ENCODE results near the gene RASSF4.

The RASSF4 gene

GRCh38 chr10:44992732-44993225 is 33.2 kb downstream of the RASSF4 start:
- H3K4me3 ChIP-seq (replicated peaks; ENCODE audit: insufficient read depth, low read length), result no peak overlapping the region
- DNase-seq (ENCODE audit: low read depth in 1 of 2, low spot score in 1 of 2), result no peak
- no peak overlapping the region for H3K27ac ChIP-seq (replicated peaks)
- H3K27me3 ChIP-seq (ENCODE audit: insufficient read depth, poor library complexity, severe bottlenecking), result no peaks in the 10 kb centered on the region
- TF ChIP-seq CTCF (IDR thresholded peaks at IDR 0.05; ENCODE audit: insufficient read depth, low read length) (no peak), REST (IDR thresholded peaks at IDR 0.05; ENCODE audit: insufficient replicate concordance, low read depth) (no peak), POLR2AphosphoS5 (IDR thresholded peaks at IDR 0.05; ENCODE audit: low read depth) (no peak), GABPA (IDR thresholded peaks at IDR 0.05; ENCODE audit: low read depth) (no peak), SPI1 (IDR thresholded peaks at IDR 0.05; ENCODE audit: borderline replicate concordance, low read depth) (no peak)

- DNase-seq (ENCODE audit: low read depth in 1 of 2, low spot score in 1 of 2), result no peak
These were observed 33.8 kb downstream of the RASSF4 start for GRCh38 chr10:44993226-44993921.

More at GRCh38 chr10:44993226-44993921, 33.8 kb downstream of the RASSF4 start:
- Histone ChIP-seq H3K27me3 (ENCODE audit: insufficient read depth, poor library complexity, severe bottlenecking) (no peaks in the 10 kb centered on the region), H3K27ac (replicated peaks) (no peak overlapping the region), H3K4me3 (replicated peaks; ENCODE audit: insufficient read depth, low read length) (no peak overlapping the region)
- TF ChIP-seq SPI1 (IDR thresholded peaks at IDR 0.05; ENCODE audit: borderline replicate concordance, low read depth) (no peak), CTCF (IDR thresholded peaks at IDR 0.05; ENCODE audit: insufficient read depth, low read length) (no peak), POLR2AphosphoS5 (IDR thresholded peaks at IDR 0.05; ENCODE audit: low read depth) (no peak), GABPA (IDR thresholded peaks at IDR 0.05; ENCODE audit: low read depth) (no peak), REST (IDR thresholded peaks at IDR 0.05; ENCODE audit: insufficient replicate concordance, low read depth) (no peak)
